22Rv1 (cell line): Measurements from ENCODE around the gene RPS23.

Experiments
- ZFX ChIP-seq: fragments of 450-650 bp; IDR thresholded peaks from 2 replicates; pipeline ENCODE4 v1.6.1; 2017; ENCODE audit warnings: antibody characterized with exemption, borderline replicate concordance
- TF ChIP-seq, protein P1 (sequence below): fragments of 450-650 bp; IDR thresholded peaks from 2 replicates; pipeline ENCODE4 v1.5.1; 2017; ENCODE audit warnings: mild to moderate bottlenecking

DNA sequence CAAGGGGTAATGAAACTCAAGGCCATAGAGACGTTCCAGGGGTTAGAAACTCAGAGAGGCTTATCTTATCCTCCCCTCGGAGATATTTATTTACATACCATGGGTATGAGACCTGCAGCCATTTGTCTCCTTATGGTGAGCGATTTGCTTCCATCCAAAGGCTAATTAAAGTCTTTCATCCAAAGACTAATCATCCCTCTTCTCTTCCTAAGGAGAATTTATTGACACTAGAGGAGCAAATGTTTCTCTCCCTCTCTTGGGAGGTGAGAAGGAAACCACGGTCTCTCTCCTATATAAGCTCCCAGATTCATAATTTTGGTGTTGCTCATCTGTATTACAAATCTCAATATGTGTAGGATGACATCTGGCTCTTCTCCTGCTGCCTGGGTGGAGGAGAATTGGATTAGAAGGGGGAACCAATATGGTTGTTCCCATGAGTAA, 31.0 kb upstream of the RPS23 start:
- TF ChIP-seq, protein P1, sequence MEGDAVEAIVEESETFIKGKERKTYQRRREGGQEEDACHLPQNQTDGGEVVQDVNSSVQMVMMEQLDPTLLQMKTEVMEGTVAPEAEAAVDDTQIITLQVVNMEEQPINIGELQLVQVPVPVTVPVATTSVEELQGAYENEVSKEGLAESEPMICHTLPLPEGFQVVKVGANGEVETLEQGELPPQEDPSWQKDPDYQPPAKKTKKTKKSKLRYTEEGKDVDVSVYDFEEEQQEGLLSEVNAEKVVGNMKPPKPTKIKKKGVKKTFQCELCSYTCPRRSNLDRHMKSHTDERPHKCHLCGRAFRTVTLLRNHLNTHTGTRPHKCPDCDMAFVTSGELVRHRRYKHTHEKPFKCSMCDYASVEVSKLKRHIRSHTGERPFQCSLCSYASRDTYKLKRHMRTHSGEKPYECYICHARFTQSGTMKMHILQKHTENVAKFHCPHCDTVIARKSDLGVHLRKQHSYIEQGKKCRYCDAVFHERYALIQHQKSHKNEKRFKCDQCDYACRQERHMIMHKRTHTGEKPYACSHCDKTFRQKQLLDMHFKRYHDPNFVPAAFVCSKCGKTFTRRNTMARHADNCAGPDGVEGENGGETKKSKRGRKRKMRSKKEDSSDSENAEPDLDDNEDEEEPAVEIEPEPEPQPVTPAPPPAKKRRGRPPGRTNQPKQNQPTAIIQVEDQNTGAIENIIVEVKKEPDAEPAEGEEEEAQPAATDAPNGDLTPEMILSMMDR: no peak
- no peak for TF ChIP-seq ZFX
